IMR-90 (cell line): ENCODE data around the gene CLPTM1L. TPM values are rescaled to one million over a fixed set of nuclear protein-coding genes. Genes with fewer than 3 reads are reported as not detected.

ENCODE experiments used
- ATAC-seq: fragments of 200-7000 bp; cut with Tn5 transposase; 2 replicates; pipeline ENCODE4 v1.9.1; 2020; ENCODE audit warnings: low read depth, mild to moderate bottlenecking, moderate library complexity
- BruUV-seq: library from RNA; stranded (reverse); fragments of 400-500 nt; replicated peaks from 2 replicates; lab custom pipeline; 2021; lab: Mats Ljungman, UMichigan
- CTCF ChIA-PET: fragments of 300-600 bp; formaldehyde crosslinking; extraction: SDS; loops from one replicate; lab custom pipeline; 2021; ENCODE audit warnings: antibody characterized with exemption; lab: Yijun Ruan, JAX
- POLR2A ChIA-PET: fragments of 300-600 bp; sonication (Branson Sonifier 250); formaldehyde crosslinking; loops from one replicate; lab custom pipeline; 2022; ENCODE audit warnings: antibody characterized with exemption; ENCODE audit not compliant: unreplicated experiment; lab: Charles Lee
- DNase-seq: peaks from one replicate; pipeline ENCODE4 v3.0.0; 2013
- H2AFZ ChIP-seq: replicated peaks from 2 replicates; pipeline ENCODE3; 2013; ENCODE audit warnings: low read length, mild to moderate bottlenecking; ENCODE audit not compliant: poor library complexity
- H2AK5ac ChIP-seq: 2 replicates; pipeline ENCODE4 v1.6.1; 2013; ENCODE audit warnings: low read depth, low read length, inconsistent platforms
- H2AK9ac ChIP-seq: replicated peaks from 2 replicates; pipeline ENCODE3; 2013; ENCODE audit warnings: mild to moderate bottlenecking, low read depth, low read length, moderate library complexity; ENCODE audit not compliant: poor library complexity
- H2BK120ac ChIP-seq: 2 replicates; pipeline ENCODE4 v1.6.1; 2013; ENCODE audit warnings: low read depth, low read length, inconsistent platforms
- H2BK15ac ChIP-seq: 3 replicates; pipeline ENCODE4 v1.6.1; 2013; ENCODE audit warnings: low read depth, low read length, inconsistent platforms
- H2BK20ac ChIP-seq: 2 replicates; pipeline ENCODE4 v1.6.1; 2013; ENCODE audit warnings: low read depth, mild to moderate bottlenecking, inconsistent platforms, low read length, moderate library complexity
- H2BK5ac ChIP-seq: 2 replicates; pipeline ENCODE4 v1.6.1; 2013; ENCODE audit warnings: mild to moderate bottlenecking, low read depth, low read length, inconsistent platforms; ENCODE audit not compliant: poor library complexity, severe bottlenecking
- H3K14ac ChIP-seq: replicated peaks from 2 replicates; pipeline ENCODE4 v1.6.1; 2013; ENCODE audit warnings: low read depth, low read length, inconsistent platforms
- H3K18ac ChIP-seq: 2 replicates; pipeline ENCODE4 v1.6.1; 2013; ENCODE audit warnings: low read depth, low read length, control low read depth
- H3K23ac ChIP-seq: 2 replicates; pipeline ENCODE4 v1.6.1; 2013; ENCODE audit warnings: low read depth, low read length, inconsistent platforms
- H3K27ac ChIP-seq: 2 replicates; pipeline ENCODE4 v1.5.1; 2013; ENCODE audit warnings: mild to moderate bottlenecking, control low read depth, low read length; ENCODE audit not compliant: insufficient read depth
- H3K27me3 ChIP-seq: 2 replicates; pipeline ENCODE4 v1.6.1; 2013; ENCODE audit warnings: low read length; ENCODE audit not compliant: control insufficient read depth, insufficient read depth
- H3K36me3 ChIP-seq: 2 replicates; pipeline ENCODE4 v1.6.1; 2013; ENCODE audit warnings: low read length, mixed read lengths; ENCODE audit not compliant: control insufficient read depth, insufficient read depth
- H3K4ac ChIP-seq: 2 replicates; pipeline ENCODE4 v1.6.1; 2013; ENCODE audit warnings: low read depth, low read length, inconsistent platforms
- H3K4me1 ChIP-seq: 2 replicates; pipeline ENCODE4 v1.6.1; 2013; ENCODE audit warnings: low read length, mixed read lengths; ENCODE audit not compliant: control insufficient read depth, insufficient read depth
- H3K4me2 ChIP-seq: 2 replicates; pipeline ENCODE4 v1.6.1; 2013; ENCODE audit warnings: low read depth, mild to moderate bottlenecking, control low read depth, low read length, moderate library complexity
- H3K4me3 ChIP-seq: 2 replicates; pipeline ENCODE4 v1.5.1; 2013; ENCODE audit warnings: low read depth, mild to moderate bottlenecking, control low read depth, low read length, moderate library complexity; ENCODE audit not compliant: insufficient read depth
- H3K56ac ChIP-seq: 2 replicates; pipeline ENCODE4 v1.6.1; 2013; ENCODE audit warnings: low read length, inconsistent platforms; ENCODE audit not compliant: insufficient read depth; ENCODE audit errors: extremely low read depth
- H3K79me1 ChIP-seq, 2 experiments: 2 replicates each; pipeline ENCODE4 v1.6.1; 2013; ENCODE audit warnings: low read length in 2 of 2, inconsistent platforms in 1 of 2, low read depth in 1 of 2
- H3K9ac ChIP-seq: 2 replicates; pipeline ENCODE4 v1.6.1; 2013; ENCODE audit warnings: low read depth, low read length, control low read depth
- H3K9me1 ChIP-seq: 2 replicates; pipeline ENCODE4 v1.6.1; 2013; ENCODE audit warnings: low read length, inconsistent platforms; ENCODE audit not compliant: insufficient read depth
- H3K9me3 ChIP-seq: 2 replicates; pipeline ENCODE4 v1.6.1; 2013; ENCODE audit warnings: low read length; ENCODE audit not compliant: control insufficient read depth, insufficient read depth
- H4K20me1 ChIP-seq: 2 replicates; pipeline ENCODE4 v1.6.1; 2013; ENCODE audit warnings: low read length, inconsistent platforms; ENCODE audit not compliant: insufficient read depth
- H4K5ac ChIP-seq: 2 replicates; pipeline ENCODE4 v1.6.1; 2013; ENCODE audit warnings: mild to moderate bottlenecking, low read depth, low read length, control low read depth
- H4K8ac ChIP-seq, 2 experiments: 2 replicates each; pipeline ENCODE4 v1.6.1; 2013; ENCODE audit warnings: low read depth in 2 of 2, low read length in 2 of 2, control low read depth in 1 of 2, inconsistent platforms in 1 of 2
- H4K91ac ChIP-seq: 2 replicates; pipeline ENCODE4 v1.6.1; 2013; ENCODE audit warnings: low read depth, low read length, inconsistent platforms; ENCODE audit not compliant: insufficient read depth
- BHLHE40 ChIP-seq: fragments of 150-350 bp; IDR thresholded peaks from 2 replicates; pipeline ENCODE4 v1.6.1; 2016; ENCODE audit warnings: mild to moderate bottlenecking, low read depth, low read length
- CEBPB ChIP-seq: IDR thresholded peaks from 2 replicates; pipeline ENCODE4 v1.6.1; 2012; ENCODE audit warnings: low read depth, low read length, improper control_type of control experiment
- CHD1 ChIP-seq: IDR thresholded peaks from 2 replicates; pipeline ENCODE4 v1.6.1; 2012; ENCODE audit warnings: low read depth, low read length, improper control_type of control experiment
- FOS ChIP-seq: fragments of 150-350 bp; IDR thresholded peaks from 2 replicates; pipeline ENCODE4 v1.6.1; 2016; ENCODE audit warnings: low read depth, low read length
- MAFK ChIP-seq: IDR thresholded peaks from 2 replicates; pipeline ENCODE4 v1.6.1; 2012; ENCODE audit warnings: low read depth, low read length, improper control_type of control experiment
- MAZ ChIP-seq: IDR thresholded peaks from 2 replicates; pipeline ENCODE4 v1.6.1; 2012; ENCODE audit warnings: low read depth, mild to moderate bottlenecking, low read length, improper control_type of control experiment, moderate library complexity, borderline replicate concordance
- MXI1 ChIP-seq: IDR thresholded peaks from 2 replicates; pipeline ENCODE4 v1.6.1; 2012; ENCODE audit warnings: low read depth, mild to moderate bottlenecking, low read length, moderate library complexity, borderline replicate concordance
- NFE2L2 ChIP-seq: fragments of 150-350 bp; IDR thresholded peaks from 2 replicates; pipeline ENCODE4 v1.6.1; 2016; ENCODE audit warnings: low read depth, mild to moderate bottlenecking, low read length
- POLR2A ChIP-seq: IDR thresholded peaks from 2 replicates; pipeline ENCODE4 v1.6.1; 2012; ENCODE audit warnings: mild to moderate bottlenecking, low read depth, low read length
- RAD21 ChIP-seq: IDR thresholded peaks from 2 replicates; pipeline ENCODE4 v1.6.1; 2012; ENCODE audit warnings: low read length, improper control_type of control experiment
- RCOR1 ChIP-seq: IDR thresholded peaks from 2 replicates; pipeline ENCODE4 v1.6.1; 2012; ENCODE audit warnings: mild to moderate bottlenecking, low read length, improper control_type of control experiment; ENCODE audit not compliant: insufficient replicate concordance
- RFX5 ChIP-seq: IDR thresholded peaks from 2 replicates; pipeline ENCODE4 v1.8.0; 2012; ENCODE audit warnings: low read depth, mild to moderate bottlenecking, low read length, moderate library complexity
- SMC3 ChIP-seq: fragments of 150-350 bp; IDR thresholded peaks from 2 replicates; pipeline ENCODE4 v1.6.1; 2016; ENCODE audit warnings: low read depth, mild to moderate bottlenecking, antibody characterized with exemption, low read length, moderate library complexity
- WGBS, 2 experiments: methylation state at CpG; one replicate each; pipeline versions ENCODE4 v1.1.5 to v1.1.7; 2013; ENCODE audit warnings: missing lambda C conversion rate in 2 of 2; ENCODE audit not compliant: insufficient read length in 1 of 2; ENCODE audit errors: extremely low coverage in 2 of 2; 5-methylcytosine and 5-hydroxymethylcytosine counted together
- dilution Hi-C: fragments of 300-500 bp; cut with HindIII; formaldehyde crosslinking; loops from one replicate; pipeline ENCODE4 v1.14.3; 2018; ENCODE audit warnings: low sequenced_read_pairs; ENCODE audit not compliant: unreplicated experiment
- in situ Hi-C: fragments of 300-500 bp; cut with MboI; formaldehyde crosslinking; loops from 3 replicates; pipeline ENCODE4 v1.14.3; 2019; ENCODE audit warnings: low sequenced_read_pairs, inconsistent platforms, mixed read lengths
- intact Hi-C: fragments of 100-400 bp; cut with micrococcal nuclease; formaldehyde crosslinking; loops from 2 replicates; pipeline ENCODE4 v1.10.0; 2022
- polyA plus RNA-seq, 3 experiments: library from polyadenylated mRNA; depleted of rRNA; stranded (reverse); fragments of >200 nt; gene quantifications; 2 replicates each; pipeline ENCODE4 v1.2.3, GENCODE V29; 2012; ENCODE audit warnings: low replicate concordance in 1 of 3
- total RNA-seq: library from RNA; depleted of rRNA; stranded (reverse); fragments of >200 nt; gene quantifications from 2 replicates; pipeline ENCODE4 v1.2.3, GENCODE V29; 2012
- TF ChIP-seq, protein P1 (sequence below): fragments of 150-350 bp; IDR thresholded peaks from 2 replicates; pipeline ENCODE4 v1.6.1; 2017; ENCODE audit warnings: mild to moderate bottlenecking, antibody characterized with exemption, low read length, low read depth
- TF ChIP-seq, protein P2 (sequence below): fragments of 150-350 bp; IDR thresholded peaks from 2 replicates; pipeline ENCODE4 v1.6.1; 2016; ENCODE audit warnings: low read depth, mild to moderate bottlenecking, low read length, moderate library complexity, borderline replicate concordance
- TF ChIP-seq, protein P3 (sequence below): conservative IDR thresholded peaks from 2 replicates; pipeline ENCODE4 v1.5.1; 2012; ENCODE audit warnings: mild to moderate bottlenecking, low read depth, low read length, improper control_type of control experiment

The CLPTM1L gene
- total and polyA plus RNA-seq, 2 of the 4 experiments (the other 2 are of a cell fraction): 114 to 137 TPM

DNA sequence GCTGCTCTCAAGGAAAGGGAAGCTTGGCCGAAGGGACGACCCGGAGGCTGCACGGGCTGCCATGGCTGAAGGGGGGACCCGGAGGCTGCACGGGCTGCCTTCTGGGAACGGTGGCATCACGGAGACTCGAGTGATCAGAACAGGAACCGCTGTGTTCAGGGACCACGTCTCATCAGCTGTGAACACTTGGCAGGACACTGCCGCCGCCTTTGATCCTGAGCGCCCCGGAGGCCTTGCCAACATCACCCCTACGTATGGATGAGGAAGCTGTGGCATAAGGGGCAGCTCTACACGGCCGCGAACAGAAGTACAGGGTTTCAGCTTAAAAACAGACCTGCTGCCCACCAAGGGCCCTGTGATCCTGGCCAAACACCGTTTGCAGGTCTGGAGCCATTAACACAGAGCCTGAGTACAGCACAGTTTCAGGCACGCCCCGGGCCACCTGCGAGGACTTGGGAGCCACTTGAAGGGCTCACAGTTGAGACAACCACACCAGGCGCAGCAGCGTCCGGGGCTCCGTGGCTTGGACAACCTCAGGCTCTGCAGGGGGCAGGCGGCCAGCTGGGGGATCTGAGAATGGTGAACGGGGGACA, 26.1 kb downstream of the CLPTM1L start:
- Histone ChIP-seq H4K20me1 (no peaks in the 10 kb centered on the region), H3K9me1 (peaks cover 4% of the 10 kb centered on the region; the same call in 1 of the 2 replicates), H3K14ac (no peak overlapping the region), H3K4me1 (no peaks in the 10 kb centered on the region; the same call in 1 of the 2 replicates), H2BK15ac (no peak overlapping the region), H3K4ac (no peak overlapping the region), H3K4me3 (no peak overlapping the region), H3K27ac (no peak overlapping the region), H3K56ac (no peak overlapping the region), H4K5ac (no peak overlapping the region), H2AFZ (no peak overlapping the region), H4K8ac (no peak overlapping the region), H3K4me2 (no peak overlapping the region), H2AK5ac (no peak overlapping the region), H3K18ac (no peak overlapping the region), H2AK9ac (no peak overlapping the region), H3K23ac (no peak overlapping the region), H2BK5ac (no peak overlapping the region), H3K9ac (no peak overlapping the region), H2BK20ac (no peak overlapping the region), H3K27me3 (no peaks in the 10 kb centered on the region; the same call in 1 of the 2 replicates), H3K79me1 (no peaks in the 10 kb centered on the region), H2BK120ac (no peak overlapping the region), H3K36me3 (peaks cover 45% of the 10 kb centered on the region), H4K91ac (no peak overlapping the region), H3K9me3 (no peaks in the 10 kb centered on the region)
- ATAC-seq: no peak
- dilution Hi-C loops: no loop called here
- 92% methylated on average over 5 of the region's 29 CpGs; no CpG with 5 or more reads in 1 of the 2 experiments for WGBS, 2 experiments
- BruUV-seq: no TSS peak
- POLR2A ChIA-PET: no interaction called here
- CTCF ChIA-PET: no interaction called here
- intact Hi-C loops: no loop called here
- in situ Hi-C loops: no loop called here
- no peak for DNase-seq
- no peak for TF ChIP-seq MXI1
- TF ChIP-seq, protein P1, sequence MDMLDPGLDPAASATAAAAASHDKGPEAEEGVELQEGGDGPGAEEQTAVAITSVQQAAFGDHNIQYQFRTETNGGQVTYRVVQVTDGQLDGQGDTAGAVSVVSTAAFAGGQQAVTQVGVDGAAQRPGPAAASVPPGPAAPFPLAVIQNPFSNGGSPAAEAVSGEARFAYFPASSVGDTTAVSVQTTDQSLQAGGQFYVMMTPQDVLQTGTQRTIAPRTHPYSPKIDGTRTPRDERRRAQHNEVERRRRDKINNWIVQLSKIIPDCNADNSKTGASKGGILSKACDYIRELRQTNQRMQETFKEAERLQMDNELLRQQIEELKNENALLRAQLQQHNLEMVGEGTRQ: no peak
- TF ChIP-seq FOS: no peak
- TF ChIP-seq RFX5: no peak
- TF ChIP-seq POLR2A: no peak
- TF ChIP-seq RCOR1: no peak
- TF ChIP-seq NFE2L2: no peak
- TF ChIP-seq RAD21: no peak
- no peak for TF ChIP-seq BHLHE40
- TF ChIP-seq CHD1: no peak
- TF ChIP-seq, protein P2, sequence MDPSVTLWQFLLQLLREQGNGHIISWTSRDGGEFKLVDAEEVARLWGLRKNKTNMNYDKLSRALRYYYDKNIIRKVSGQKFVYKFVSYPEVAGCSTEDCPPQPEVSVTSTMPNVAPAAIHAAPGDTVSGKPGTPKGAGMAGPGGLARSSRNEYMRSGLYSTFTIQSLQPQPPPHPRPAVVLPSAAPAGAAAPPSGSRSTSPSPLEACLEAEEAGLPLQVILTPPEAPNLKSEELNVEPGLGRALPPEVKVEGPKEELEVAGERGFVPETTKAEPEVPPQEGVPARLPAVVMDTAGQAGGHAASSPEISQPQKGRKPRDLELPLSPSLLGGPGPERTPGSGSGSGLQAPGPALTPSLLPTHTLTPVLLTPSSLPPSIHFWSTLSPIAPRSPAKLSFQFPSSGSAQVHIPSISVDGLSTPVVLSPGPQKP: no peak
- no peak for TF ChIP-seq CEBPB
- TF ChIP-seq MAFK: no peak
- TF ChIP-seq, protein P3, sequence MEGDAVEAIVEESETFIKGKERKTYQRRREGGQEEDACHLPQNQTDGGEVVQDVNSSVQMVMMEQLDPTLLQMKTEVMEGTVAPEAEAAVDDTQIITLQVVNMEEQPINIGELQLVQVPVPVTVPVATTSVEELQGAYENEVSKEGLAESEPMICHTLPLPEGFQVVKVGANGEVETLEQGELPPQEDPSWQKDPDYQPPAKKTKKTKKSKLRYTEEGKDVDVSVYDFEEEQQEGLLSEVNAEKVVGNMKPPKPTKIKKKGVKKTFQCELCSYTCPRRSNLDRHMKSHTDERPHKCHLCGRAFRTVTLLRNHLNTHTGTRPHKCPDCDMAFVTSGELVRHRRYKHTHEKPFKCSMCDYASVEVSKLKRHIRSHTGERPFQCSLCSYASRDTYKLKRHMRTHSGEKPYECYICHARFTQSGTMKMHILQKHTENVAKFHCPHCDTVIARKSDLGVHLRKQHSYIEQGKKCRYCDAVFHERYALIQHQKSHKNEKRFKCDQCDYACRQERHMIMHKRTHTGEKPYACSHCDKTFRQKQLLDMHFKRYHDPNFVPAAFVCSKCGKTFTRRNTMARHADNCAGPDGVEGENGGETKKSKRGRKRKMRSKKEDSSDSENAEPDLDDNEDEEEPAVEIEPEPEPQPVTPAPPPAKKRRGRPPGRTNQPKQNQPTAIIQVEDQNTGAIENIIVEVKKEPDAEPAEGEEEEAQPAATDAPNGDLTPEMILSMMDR: no peak
- no peak for TF ChIP-seq MAZ
- TF ChIP-seq SMC3: no peak
